NCI-H526 (cell line): ENCODE results near the gene PPT2.
A peak's percentile ranks its signal among the peaks of the same experiment; 100 is the strongest.

Experiments
- DNase-seq, 2 experiments: peaks; one replicate each; lab custom pipeline; 2025; lab: John Stamatoyannopoulos, UW

Gene PPT2, protein sequence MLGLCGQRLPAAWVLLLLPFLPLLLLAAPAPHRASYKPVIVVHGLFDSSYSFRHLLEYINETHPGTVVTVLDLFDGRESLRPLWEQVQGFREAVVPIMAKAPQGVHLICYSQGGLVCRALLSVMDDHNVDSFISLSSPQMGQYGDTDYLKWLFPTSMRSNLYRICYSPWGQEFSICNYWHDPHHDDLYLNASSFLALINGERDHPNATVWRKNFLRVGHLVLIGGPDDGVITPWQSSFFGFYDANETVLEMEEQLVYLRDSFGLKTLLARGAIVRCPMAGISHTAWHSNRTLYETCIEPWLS

DNA sequence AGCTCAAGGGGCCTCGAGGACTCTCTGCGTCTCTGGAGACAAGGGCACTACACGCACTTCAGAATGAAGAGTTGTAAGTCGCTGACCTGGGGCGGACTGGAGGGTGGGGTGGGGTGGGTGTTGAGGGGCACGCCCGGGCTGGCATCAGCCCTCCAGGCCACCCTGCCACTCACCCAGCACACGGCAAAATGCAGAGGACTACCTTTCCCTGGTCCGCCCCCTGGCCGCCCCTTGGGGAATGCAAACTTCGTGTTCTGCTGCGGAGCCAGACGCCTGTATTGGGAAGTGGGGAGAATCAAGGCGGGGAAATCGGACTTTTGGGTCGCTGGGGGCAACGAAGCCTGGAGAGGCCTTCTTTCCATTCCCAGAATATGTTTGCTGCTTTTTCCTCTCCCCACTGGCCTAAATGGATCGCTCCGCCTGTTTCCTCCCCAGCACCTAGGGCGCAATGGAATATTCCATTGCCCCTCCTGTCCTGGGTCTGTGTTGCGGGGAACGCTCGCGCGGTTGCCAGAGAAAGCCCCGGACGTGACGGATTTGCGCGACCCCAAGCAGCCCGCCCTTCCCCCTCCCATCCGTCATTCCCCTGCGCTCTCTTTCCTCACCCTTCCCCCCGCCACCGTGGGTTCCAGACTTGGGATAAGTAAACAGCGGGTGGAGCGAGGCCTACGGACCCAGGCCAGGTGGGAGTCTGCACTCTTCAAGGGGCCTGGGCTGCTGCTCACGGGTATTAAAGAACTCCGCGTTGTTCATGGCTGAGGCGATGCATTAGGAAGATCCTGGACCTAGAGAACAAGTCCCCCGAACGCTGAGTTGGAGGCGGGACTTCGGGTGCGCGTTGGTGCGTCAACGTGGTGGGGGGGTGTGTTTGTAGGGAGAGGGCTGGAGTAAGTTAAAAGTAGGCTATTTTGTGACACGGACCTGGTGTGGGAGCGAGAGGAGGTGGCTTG is at the start of gene PPT2:
PPT2 (plus strand) TSS at position 578 of the 950 bp plus-strand sequence. CDS start 454 bp downstream, outside the sequence.
- peak; percentile 85 to 93 for DNase-seq

DNA sequence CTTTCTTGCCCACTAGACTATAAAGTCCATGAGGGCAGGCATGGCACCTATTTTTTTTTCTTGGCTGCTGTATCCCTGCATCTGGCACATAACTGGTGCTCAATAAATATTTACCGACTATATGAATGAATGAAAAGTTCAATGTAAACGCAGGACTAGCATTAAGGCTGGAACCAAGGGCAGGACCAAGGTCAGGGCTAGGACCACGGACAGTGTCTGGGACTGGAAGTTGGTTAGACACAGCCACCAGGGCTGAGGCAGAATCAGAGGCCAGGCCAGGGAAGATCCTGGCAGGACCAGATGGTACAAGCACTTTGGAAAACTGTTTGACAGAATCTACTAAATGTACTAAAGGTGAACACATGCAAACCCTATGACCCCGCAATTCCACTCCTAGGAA is 48.5 kb upstream of the PPT2 start:
- no peak for DNase-seq

DNA sequence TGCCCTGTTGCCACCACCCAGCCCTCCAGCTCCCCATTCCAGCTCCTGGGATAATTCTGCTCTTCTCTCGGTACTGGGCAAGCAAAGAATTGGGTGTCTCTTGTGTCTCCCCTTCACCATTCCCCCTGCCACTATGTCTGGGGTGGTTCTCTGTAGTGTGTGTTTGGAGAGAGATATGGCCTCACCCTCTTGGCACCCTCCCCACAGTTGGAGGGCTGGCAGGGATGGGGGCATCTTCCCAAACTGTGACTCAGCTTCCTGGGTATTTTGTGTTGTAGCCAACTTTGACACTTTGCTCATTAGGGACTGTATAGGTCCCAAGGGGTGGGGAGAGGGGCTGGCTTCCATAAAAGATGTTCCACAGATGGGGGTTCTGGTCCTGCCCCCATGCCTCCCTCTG is 46.5 kb upstream of the PPT2 start:
- no peak for DNase-seq

- peak in 1 of 2 experiments; percentile 11 for DNase-seq
Observed at GRCh38 chr6:32108094-32108627, 45.8 kb upstream of the PPT2 start.

DNA sequence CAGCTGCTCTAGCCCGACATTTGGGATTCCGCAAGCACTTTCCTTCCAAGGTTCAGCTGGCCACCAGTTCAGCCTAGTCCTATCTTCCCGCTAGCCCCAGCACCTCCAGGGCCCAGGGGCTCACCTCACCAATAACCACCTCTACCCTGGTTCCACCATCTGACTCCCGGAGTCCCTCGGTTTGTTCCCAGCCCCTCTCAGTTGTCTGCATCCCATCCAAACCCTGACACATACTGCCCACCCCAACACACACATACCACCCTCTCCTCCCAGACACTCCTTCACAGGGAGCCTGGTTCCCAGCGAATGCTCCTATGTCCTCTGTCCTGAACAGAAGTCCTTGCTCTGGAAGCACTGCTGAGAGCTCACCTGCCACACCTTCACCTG is 45.2 kb upstream of the PPT2 start:
- no peak for DNase-seq

DNA sequence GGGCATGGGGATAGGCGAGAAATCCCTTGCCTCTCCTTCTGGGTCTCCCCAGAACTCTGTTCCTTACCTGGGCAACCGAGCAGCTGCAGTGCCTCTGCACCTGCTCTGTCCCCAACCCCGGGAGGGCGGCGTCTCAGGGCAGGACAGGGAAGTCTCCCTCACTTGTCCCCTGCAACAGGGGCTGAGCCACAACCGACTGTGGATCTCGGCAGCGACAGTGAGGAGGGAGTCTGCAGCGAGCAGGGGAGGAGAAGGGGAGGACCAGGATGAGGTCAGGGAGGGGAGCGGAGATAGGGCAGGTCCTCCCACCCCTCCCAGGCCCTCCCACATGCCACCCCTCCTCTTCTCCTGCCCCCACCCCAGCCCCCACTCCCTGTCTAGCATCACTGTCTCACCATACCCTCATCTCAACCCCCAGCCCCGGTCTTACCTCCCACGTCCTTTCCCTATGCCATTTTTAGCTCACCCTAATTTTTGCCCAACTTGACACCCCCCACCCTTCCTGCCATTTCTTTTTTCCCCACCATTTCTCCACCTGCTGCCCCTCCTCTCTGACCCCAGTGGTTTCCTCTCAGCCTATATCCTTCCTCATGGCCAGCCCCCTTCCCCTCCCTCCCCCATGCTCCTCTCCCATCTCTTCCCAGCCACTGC is 44.7 kb upstream of the PPT2 start, which contains the start of gene TNXB:
TNXB (minus strand) TSS at position 225 of the 651 bp plus-strand sequence. CDS start 11,140 bp downstream, outside the sequence.
- DNase-seq: peak in 1 of 2 experiments; percentile 23

DNA sequence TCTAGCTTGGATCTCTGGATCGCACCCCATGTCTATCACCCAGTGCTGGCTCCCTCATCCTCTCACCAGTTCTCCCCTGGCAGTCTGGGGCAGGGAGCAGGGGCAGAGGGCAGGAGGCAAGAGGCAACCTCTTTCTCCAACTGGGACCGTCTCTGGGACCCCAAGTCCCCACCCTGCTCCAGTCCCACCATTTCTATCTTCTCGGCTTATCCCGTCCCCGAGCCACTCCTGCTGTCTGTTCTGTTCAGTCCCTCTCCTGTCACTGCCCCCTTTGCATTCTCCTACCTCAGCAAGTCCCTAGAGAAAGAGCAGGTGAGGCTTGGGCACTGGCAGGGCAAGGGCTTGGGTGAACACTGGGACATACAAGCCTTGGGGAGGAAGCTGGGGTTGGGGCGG is 44.2 kb upstream of the PPT2 start:
- no peak for DNase-seq

GRCh38 chr6:32110632-32111031 is 43.3 kb upstream of the PPT2 start:
- no peak for DNase-seq

DNA sequence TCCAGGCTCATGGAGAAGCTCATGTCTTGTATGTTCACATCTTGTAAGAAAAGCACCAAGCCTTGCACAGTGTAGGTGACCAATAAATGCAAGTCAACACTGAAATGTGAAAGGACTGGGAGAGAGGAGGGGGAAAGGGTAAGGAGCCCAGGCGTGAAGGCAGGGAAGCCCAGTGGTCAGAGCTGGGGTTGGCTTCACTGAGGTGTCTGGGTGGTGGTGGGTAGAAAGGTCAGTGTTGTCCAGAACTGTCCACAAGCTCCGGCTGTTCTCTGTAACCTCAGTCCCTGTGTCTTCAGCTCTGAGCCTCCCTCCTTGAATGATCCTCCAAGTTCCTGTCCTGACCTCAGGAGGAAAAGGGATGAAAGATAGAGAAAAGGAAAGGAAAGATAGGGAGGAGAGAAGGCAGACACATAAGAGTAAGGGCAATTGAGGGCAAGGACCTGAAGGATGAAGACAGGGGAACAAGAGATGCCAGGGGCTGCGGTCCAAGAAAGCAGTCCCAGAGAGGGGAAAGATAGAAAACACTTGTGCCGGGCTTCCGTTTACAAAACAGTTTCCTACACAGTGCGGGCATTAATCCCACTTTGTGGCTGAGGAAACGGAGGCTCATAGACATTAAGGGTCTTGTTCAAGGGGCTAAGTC is 42.4 kb upstream of the PPT2 start:
- DNase-seq: no peak

GRCh38 chr6:32112431-32112980 is 41.4 kb upstream of the PPT2 start:
- no peak for DNase-seq

DNA sequence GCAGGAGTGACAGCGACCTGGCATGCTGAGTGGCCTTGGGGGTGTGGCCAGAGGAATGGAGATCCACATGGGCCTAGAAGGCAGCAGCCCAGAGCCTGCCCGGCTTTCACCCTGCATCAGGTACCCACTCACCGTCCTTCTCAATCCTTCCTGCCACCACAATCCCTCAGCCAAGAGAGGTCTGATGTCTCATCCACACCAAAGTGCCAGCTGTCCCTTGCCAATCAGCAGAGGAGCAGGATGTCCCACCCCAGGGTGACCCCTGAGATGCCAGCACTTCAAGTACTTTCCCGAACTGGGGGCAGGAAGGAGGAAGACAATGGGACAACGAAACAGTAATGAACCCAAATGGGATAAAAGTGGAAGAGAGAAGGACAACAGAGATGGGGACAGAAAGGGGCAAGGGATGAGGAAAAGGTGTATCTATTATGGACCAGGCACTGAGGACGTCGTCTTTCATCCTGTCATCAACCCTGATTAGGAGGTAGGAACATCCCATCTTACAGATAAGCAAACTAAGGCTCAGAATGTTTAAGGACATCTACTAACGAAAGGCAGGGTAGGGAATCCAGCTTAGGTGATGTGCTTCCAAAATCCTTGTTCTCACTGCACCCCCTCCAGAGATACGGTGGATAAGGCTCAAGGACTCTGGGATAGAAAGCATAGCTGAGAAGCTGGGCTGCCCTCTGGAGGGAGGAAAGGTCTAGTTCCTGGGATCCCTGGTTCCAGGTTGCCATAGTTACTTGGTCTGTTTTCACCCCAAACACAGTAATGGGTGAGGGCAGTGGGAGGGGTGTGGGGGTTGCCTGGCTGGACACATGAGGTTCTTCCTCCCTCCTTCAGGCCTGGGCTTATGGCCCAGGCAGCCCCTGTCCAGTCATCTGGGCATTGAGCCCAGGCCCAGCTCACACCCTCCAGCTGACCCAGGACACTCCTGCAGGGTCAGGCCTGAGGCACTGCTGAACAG is 40.3 kb upstream of the PPT2 start:
- DNase-seq: peak in 1 of 2 experiments; percentile 4

- no peak for DNase-seq
Observed at GRCh38 chr6:32114796-32115195, 39.1 kb upstream of the PPT2 start.

- DNase-seq: no peak
Observed at GRCh38 chr6:32115623-32116022, 38.3 kb upstream of the PPT2 start.

DNA sequence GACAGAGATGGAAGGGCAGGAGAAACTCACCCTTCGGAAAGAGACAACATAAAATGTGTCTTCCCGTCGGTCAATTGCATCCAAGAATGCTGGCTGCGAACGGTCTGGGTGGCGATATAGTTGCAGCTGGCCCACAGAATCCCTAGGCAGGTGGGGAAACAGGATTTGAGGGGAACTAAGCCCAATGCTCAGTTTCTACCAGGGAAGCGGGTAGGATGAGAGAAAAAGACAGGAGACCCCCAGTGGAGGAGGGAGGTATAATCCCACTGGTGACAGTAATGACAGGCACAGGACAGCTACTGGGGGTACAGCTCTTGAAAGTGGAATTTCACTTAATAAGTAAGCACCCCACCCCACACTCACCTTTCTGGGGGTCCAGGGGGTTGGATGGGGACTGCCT is 37.3 kb upstream of the PPT2 start:
- DNase-seq: peak in 1 of 2 experiments; percentile 5

DNA sequence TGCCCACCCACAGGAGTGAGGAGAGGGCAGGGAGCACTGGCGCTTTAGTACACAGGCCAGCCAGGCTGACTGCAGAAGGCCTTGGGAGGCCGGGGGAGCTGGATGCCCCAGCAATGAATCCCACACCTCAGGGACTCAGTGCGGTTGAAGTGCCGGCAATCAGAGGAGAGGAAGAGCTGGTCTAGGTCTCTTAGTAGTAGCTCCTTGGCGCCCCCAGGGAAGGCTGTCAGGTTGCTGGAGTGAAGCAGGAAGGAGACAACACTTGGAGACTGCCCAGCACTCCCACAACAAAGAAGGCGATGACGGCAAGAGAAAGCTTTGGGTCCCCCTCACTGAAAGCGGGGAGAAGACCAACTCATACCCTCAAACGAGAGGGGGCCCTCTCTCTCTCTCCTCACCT is 36.5 kb upstream of the PPT2 start:
- no peak for DNase-seq

DNA sequence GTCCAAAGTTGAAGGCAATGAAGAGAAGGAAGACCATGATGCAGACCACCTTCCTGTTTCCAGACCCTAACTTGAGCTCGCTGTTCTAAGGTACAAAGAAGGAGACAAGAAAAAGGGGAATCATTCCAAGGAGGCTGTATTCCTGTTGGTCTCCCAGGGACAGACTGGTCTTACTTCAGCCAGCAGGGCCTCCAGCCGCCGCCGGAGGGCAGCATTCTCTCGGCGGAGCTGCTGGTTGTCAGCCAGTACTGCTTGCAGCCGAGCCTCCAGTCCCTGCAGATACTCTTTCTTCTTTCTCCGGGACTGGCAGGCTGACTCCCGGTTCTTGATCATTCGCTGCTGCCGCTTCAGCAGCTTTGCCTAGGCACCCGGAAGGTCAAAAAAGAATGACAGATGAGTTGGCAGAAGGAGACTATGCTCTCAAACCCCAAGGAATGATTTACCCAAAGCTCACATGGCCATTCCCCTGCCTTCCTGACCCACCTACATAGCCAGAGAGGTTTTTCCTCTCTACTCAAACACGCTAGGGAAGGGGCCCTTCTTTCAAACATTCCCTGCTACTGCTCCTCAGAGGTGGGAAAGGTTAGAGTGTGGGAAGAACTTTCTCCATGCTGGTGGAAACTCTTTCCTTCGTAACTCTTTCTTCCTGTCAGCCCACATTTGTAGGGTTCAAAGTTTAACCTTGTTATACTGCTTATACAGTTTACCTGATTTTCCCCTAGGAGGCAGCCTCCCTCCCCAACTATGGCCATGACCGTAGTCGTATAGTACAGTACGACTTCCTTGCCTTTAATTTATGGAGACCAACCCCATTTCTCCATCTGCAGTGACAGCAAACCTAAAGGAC is 34.9 kb upstream of the PPT2 start:
- peak; percentile 52 to 84 for DNase-seq

DNA sequence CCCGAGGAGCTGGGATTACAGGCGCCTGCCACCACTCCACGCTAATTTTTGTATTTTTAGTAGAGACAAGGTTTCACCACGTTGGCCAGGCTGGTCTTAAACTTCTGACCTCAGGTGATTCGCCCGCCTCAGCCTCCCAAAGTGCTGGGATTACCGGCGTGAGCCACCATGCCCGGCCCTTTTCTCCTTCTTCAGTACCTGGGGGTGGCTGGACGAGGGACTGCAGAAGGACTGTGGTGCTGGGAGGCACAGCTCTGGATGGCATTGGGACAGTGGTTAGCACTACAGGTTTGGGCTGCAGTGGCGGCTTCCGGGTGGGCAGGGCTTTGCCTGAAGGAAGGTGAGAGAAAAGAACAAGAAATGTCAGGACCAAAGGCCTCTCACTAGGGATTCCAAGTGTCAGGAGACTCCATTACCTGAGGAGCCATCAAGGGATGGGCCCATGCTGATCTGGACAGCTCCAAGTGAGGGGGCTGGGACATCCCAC is 33.3 kb upstream of the PPT2 start:
- DNase-seq: no peak

DNA sequence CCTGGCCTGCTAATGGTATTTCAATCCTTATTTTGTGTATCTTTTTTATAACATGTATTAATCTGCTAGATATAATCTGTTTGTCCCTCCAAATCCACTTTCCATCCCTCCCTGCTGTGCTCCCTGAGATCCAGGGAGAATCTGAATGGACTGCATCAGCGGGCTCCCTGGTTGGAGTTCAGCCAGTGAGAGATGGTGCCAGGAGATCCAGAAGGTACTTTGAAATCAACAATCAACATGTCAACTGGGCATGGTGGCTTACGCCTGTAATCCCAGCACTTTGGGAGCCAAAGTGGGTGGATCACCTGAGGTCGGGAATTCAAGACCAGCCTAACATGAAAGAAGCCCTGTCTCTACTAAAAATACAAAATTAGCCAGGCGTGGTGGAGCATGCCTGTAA is 30.3 kb upstream of the PPT2 start:
- DNase-seq: no peak

- no peak for DNase-seq
Observed at GRCh38 chr6:32126880-32127279, 27.1 kb upstream of the PPT2 start.
